Neural crest cell (in vitro differentiated cells): Measurements from ENCODE around the gene KCNIP4. TPM values are rescaled to one million over a fixed set of nuclear protein-coding genes. Genes with fewer than 3 reads are reported as not detected.

Source experiments
- DNase-seq: peaks from one replicate; pipeline ENCODE4 v3.0.0; 2021; ENCODE audit warnings: low read depth, mixed read lengths, low spot score
- H3K27ac Mint-ChIP-seq: one replicate; pipeline ENCODE4 v1.8.0; 2021; ENCODE audit warnings: mild to moderate bottlenecking, mixed read lengths; ENCODE audit not compliant: unreplicated experiment
- H3K27me3 Mint-ChIP-seq: 2 replicates; pipeline ENCODE4 v1.8.0; 2021; ENCODE audit warnings: low read depth, mild to moderate bottlenecking, mixed read lengths
- H3K36me3 Mint-ChIP-seq: 2 replicates; pipeline ENCODE4 v1.8.0; 2021; ENCODE audit warnings: low read depth, mild to moderate bottlenecking, mixed read lengths
- H3K4me1 Mint-ChIP-seq: 2 replicates; pipeline ENCODE4 v1.8.0; 2021; ENCODE audit warnings: mixed read lengths
- H3K4me3 Mint-ChIP-seq: one replicate; pipeline ENCODE4 v1.8.0; 2021; ENCODE audit warnings: mild to moderate bottlenecking, mixed read lengths
- H3K9me3 Mint-ChIP-seq: 2 replicates; pipeline ENCODE4 v1.8.0; 2021; ENCODE audit warnings: mixed read lengths
- total RNA-seq: library from RNA; stranded (reverse); gene quantifications from 2 replicates; pipeline ENCODE4 v1.2.1, GENCODE V29; 2021
- TF ChIP-seq, protein P1 (sequence below): fragments of 200-600 bp; sonication (generic); conservative IDR thresholded peaks from 2 replicates; pipeline ENCODE4 v1.5.0; 2021; ENCODE audit warnings: antibody characterized with exemption, mild to moderate bottlenecking

KCNIP4 gene
- total RNA-seq, 1 donor from 2014 or later = 0.33 TPM

DNA sequence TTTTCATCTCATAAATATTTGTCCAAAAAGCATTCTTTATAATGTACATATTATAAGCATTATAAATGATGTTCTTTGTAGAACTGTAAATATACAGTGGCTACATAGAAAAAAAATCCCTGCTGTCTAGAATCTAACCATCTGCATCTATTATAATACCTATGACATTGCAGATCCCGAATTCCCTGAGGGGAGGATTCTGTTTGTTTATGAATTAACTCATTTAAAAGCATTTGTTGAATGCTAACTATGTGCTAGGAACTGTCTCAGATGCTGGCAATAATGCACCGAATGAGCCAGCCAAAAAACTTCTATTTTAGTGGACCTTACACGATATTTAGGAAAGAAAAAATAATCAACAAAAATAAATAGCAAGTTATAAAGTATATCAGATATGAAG, 1058.7 kb downstream of the KCNIP4 start:
- Mint-ChIP-seq H3K4me3 (no peak overlapping the region), H3K27me3 (no peaks in the 10 kb centered on the region), H3K36me3 (no peaks in the 10 kb centered on the region), H3K4me1 (no peaks in the 10 kb centered on the region), H3K9me3 (no peaks in the 10 kb centered on the region), H3K27ac (no peak overlapping the region)
- TF ChIP-seq, protein P1, sequence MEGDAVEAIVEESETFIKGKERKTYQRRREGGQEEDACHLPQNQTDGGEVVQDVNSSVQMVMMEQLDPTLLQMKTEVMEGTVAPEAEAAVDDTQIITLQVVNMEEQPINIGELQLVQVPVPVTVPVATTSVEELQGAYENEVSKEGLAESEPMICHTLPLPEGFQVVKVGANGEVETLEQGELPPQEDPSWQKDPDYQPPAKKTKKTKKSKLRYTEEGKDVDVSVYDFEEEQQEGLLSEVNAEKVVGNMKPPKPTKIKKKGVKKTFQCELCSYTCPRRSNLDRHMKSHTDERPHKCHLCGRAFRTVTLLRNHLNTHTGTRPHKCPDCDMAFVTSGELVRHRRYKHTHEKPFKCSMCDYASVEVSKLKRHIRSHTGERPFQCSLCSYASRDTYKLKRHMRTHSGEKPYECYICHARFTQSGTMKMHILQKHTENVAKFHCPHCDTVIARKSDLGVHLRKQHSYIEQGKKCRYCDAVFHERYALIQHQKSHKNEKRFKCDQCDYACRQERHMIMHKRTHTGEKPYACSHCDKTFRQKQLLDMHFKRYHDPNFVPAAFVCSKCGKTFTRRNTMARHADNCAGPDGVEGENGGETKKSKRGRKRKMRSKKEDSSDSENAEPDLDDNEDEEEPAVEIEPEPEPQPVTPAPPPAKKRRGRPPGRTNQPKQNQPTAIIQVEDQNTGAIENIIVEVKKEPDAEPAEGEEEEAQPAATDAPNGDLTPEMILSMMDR = no peak
- DNase-seq = no peak

DNA sequence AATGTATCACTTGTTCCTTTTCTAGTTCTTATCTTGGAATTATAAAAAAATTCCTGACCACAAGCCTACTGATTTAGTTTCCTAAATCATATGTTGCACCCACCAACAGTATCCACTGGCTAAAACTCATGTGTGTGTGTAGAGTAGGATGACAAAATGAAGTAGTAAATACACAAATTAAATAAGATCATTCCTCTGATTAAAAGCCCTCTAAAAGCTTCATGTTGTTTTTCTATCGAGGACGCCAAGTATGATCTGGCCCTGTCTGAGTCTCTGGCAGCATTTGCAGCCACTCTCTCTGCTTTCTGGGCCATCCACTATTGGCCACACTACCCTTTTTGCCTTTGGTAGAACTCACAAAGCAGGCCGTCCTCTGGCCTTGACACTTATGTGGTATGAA, 1064.9 kb downstream of the KCNIP4 start:
- TF ChIP-seq, protein P1 = no peak
- Mint-ChIP-seq H3K27ac (no peak overlapping the region), H3K4me1 (no peaks in the 10 kb centered on the region), H3K4me3 (no peak overlapping the region), H3K9me3 (no peaks in the 10 kb centered on the region), H3K36me3 (no peaks in the 10 kb centered on the region), H3K27me3 (peaks cover 2% of the 10 kb centered on the region)
- no peak for DNase-seq

DNA sequence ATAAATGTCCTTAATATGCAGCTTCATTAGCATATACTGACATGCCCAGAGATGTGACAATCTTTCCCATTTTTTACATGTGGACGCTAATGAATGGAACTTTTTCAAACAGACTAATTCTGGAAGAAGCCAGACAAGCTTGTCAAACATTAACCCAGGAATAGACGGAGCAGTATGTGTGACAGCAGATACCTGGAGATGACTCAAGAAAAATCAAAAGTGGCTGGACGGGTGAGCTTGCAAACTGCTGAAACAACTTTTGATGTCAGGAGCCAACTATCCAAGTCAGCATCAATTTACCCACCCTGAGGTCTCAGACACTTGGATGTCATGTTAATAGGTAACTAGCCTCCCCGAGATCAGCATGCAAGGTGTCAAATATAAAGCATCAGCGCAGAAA, 1065.3 kb downstream of the KCNIP4 start:
- Mint-ChIP-seq H3K4me3 (no peak overlapping the region), H3K9me3 (no peaks in the 10 kb centered on the region), H3K36me3 (no peaks in the 10 kb centered on the region), H3K27me3 (peaks cover 2% of the 10 kb centered on the region), H3K4me1 (no peaks in the 10 kb centered on the region), H3K27ac (no peak overlapping the region)
- no peak for DNase-seq
- TF ChIP-seq, protein P1 = no peak

DNA sequence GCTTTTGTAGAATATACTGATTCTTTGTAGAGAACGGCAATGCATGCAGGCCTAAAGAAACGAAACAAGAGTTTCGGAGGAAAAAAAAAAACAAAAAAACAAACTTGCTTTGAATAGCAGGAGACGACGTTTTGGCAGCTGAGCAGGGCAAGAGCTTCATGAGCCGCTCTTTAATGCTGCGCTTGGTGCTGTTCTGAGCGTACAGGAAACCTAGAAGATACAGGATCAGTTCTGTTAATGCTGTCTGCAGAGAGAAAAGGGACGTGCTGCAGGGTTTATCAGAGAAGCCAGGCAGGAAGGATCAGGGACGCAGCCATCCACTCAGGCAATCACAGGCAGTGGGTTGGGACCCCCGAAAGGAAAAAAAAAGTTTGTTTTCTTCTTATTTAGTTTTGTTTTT, 1066.1 kb downstream of the KCNIP4 start:
- TF ChIP-seq, protein P1 = no peak

DNA sequence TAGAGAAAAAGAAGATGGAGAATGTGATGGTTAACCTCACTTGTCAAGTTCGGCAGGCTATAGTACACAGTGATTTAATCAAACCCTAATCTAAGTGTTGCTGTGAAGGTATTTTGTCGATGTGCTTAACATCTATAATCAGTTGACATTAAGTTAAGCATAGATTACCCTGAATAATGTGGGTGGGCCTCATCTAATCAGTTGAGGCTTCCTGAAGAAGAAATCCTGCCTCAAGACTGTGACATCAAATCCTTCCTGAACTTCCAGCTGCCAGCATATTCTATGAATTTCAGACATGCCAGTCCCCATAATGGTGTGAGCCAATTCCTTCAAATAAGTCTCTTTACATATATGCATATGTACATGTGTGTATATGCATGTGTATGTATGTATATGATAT, 1066.9 kb downstream of the KCNIP4 start:
- TF ChIP-seq, protein P1 = no peak
- Mint-ChIP-seq H3K27me3 (peaks cover 4% of the 10 kb centered on the region), H3K36me3 (no peaks in the 10 kb centered on the region)

More for the DNA sequence above, 1066.1 kb downstream of the KCNIP4 start:
- H3K36me3 Mint-ChIP-seq = no peaks in the 10 kb centered on the region
- no peaks in the 10 kb centered on the region for H3K4me1 Mint-ChIP-seq
- no peak overlapping the region for H3K27ac Mint-ChIP-seq
- no peak for DNase-seq
- no peaks in the 10 kb centered on the region for H3K9me3 Mint-ChIP-seq
- no peak overlapping the region for H3K4me3 Mint-ChIP-seq
- peaks cover 2% of the 10 kb centered on the region for H3K27me3 Mint-ChIP-seq

DNA sequence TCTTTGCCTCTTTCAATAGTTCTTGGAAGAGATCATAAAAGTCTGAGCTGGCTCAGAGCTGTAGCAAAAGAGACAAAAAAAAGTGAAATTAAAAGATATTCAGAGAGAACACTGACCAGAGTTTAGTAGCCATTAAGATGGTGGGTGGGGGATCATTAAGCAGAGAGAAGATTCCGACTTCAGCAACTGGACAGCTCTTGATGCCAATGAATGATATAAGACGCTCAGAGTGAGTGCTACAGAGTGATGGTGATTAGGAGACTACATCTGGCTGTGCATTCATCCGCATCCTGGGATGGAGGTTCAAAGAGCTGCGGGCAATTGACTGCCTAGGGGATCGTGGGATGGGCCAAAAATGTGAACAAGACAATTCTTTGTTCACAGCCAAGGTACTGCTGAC, 1069.8 kb downstream of the KCNIP4 start:
- H3K27ac Mint-ChIP-seq = no peak overlapping the region

More for the DNA sequence above, 1066.9 kb downstream of the KCNIP4 start:
- Mint-ChIP-seq H3K4me1 (no peaks in the 10 kb centered on the region), H3K9me3 (no peaks in the 10 kb centered on the region), H3K4me3 (no peak overlapping the region), H3K27ac (no peak overlapping the region)
- no peak for DNase-seq

More for the DNA sequence above, 1069.8 kb downstream of the KCNIP4 start:
- TF ChIP-seq, protein P1 = no peak
- H3K36me3 Mint-ChIP-seq = no peaks in the 10 kb centered on the region
- H3K4me1 Mint-ChIP-seq = no peaks in the 10 kb centered on the region
- H3K27me3 Mint-ChIP-seq = peaks cover 4% of the 10 kb centered on the region
- no peak for DNase-seq
- H3K9me3 Mint-ChIP-seq = no peaks in the 10 kb centered on the region
- H3K4me3 Mint-ChIP-seq = no peak overlapping the region
